OCI-LY7 (cell line): ENCODE measurements around the gene OPTC. TPM values are rescaled to one million over a fixed set of nuclear protein-coding genes. Genes with fewer than 3 reads are reported as not detected.

Source experiments
- BruUV-seq: library from RNA; stranded (reverse); fragments of 400-500 nt; replicated peaks from 2 replicates; lab custom pipeline; 2021; lab: Mats Ljungman, UMichigan
- CTCF ChIA-PET: fragments of 300-600 bp; sonication (Branson Sonifier 250); formaldehyde crosslinking; loops from one replicate; lab custom pipeline; 2022; ENCODE audit warnings: antibody characterized with exemption; ENCODE audit not compliant: unreplicated experiment; lab: Charles Lee
- POLR2A ChIA-PET: fragments of 300-600 bp; sonication (Branson Sonifier 250); formaldehyde crosslinking; loops from one replicate; lab custom pipeline; 2022; ENCODE audit warnings: antibody characterized with exemption; lab: Charles Lee
- DNase-seq: peaks from one replicate; pipeline ENCODE4 v3.0.0-alpha.2; 2015; ENCODE audit warnings: low spot score
- H2AFZ ChIP-seq: fragments of 200-600 bp; sonication (generic), shearing (Covaris generic); 2 replicates; pipeline ENCODE4 v1.6.1; 2014; ENCODE audit warnings: mild to moderate bottlenecking, antibody characterized with exemption, low read length, moderate library complexity
- H3K27ac ChIP-seq: fragments of 200-600 bp; sonication (generic); 2 replicates; pipeline ENCODE4 v1.5.1; 2014; ENCODE audit warnings: mixed run types, low read depth, mild to moderate bottlenecking, moderate library complexity, low read length, inconsistent platforms; ENCODE audit not compliant: poor library complexity, severe bottlenecking
- H3K36me3 ChIP-seq: fragments of 200-600 bp; sonication (generic); 2 replicates; pipeline ENCODE4 v1.6.1; 2014; ENCODE audit warnings: mild to moderate bottlenecking, antibody characterized with exemption, low read length, moderate library complexity, mixed read lengths; ENCODE audit not compliant: insufficient read depth
- H3K4me1 ChIP-seq: fragments of 200-600 bp; sonication (generic); 2 replicates; pipeline ENCODE4 v1.5.1; 2014; ENCODE audit warnings: mild to moderate bottlenecking, low read length; ENCODE audit not compliant: insufficient read depth, poor library complexity, severe bottlenecking
- H3K4me2 ChIP-seq: fragments of 200-600 bp; sonication (generic); 2 replicates; pipeline ENCODE4 v1.6.1; 2014; ENCODE audit warnings: mild to moderate bottlenecking, low read length
- H3K4me3 ChIP-seq: fragments of 200-600 bp; sonication (generic); 2 replicates; pipeline ENCODE4 v1.5.1; 2014; ENCODE audit warnings: mild to moderate bottlenecking, low read depth, low read length; ENCODE audit not compliant: poor library complexity, severe bottlenecking
- H3K79me2 ChIP-seq: fragments of 200-600 bp; sonication (generic); 2 replicates; pipeline ENCODE4 v1.6.1; 2016; ENCODE audit warnings: low read depth, mild to moderate bottlenecking, low read length, moderate library complexity, mixed read lengths; ENCODE audit not compliant: insufficient read depth
- H3K9me2 ChIP-seq: fragments of 200-600 bp; sonication (generic); 2 replicates; pipeline ENCODE4 v1.6.1; 2016; ENCODE audit warnings: mild to moderate bottlenecking, low read length, mixed read lengths; ENCODE audit not compliant: insufficient read depth
- H3K9me3 ChIP-seq: fragments of 200-600 bp; sonication (generic); 2 replicates; pipeline ENCODE4 v1.6.1; 2014; ENCODE audit warnings: mild to moderate bottlenecking, mixed run types, low read length, mixed read lengths
- H4K20me1 ChIP-seq: fragments of 200-600 bp; sonication (generic); 2 replicates; pipeline ENCODE4 v1.6.1; 2014; ENCODE audit warnings: mild to moderate bottlenecking, antibody characterized with exemption, low read length, moderate library complexity, mixed read lengths; ENCODE audit not compliant: insufficient read depth
- CTCF ChIP-seq: fragments of 200-600 bp; sonication (generic); conservative IDR thresholded peaks from 2 replicates; pipeline ENCODE4 v1.5.1; 2014; ENCODE audit warnings: mild to moderate bottlenecking, antibody characterized with exemption, low read length, moderate library complexity, mixed read lengths
- EZH2phosphoT487 ChIP-seq: fragments of 200-600 bp; sonication (generic); IDR thresholded peaks from 2 replicates; pipeline ENCODE4 v1.6.1; 2018; ENCODE audit warnings: low read depth, borderline replicate concordance, mild to moderate bottlenecking, mixed run types, antibody characterized with exemption, low read length, moderate library complexity, mixed read lengths
- intact Hi-C: fragments of 100-400 bp; cut with micrococcal nuclease; formaldehyde crosslinking; loops from one replicate; pipeline ENCODE4 v1.10.0; 2022; ENCODE audit not compliant: unreplicated experiment
- total RNA-seq, 2 experiments: library from RNA; depleted of rRNA in 1 of 2; stranded (reverse); fragments of >200 nt in 1 of 2; shearing (Covaris generic) in 1 of 2; gene quantifications; 2 replicates each; pipeline ENCODE4 v1.2.3, GENCODE V29; 2014 to 2022

OPTC gene
- total RNA-seq, 2 experiments from 2014 or later, result not detected

- no peaks in the 10 kb centered on the region for H3K9me2 ChIP-seq
- no peaks in the 10 kb centered on the region for H3K9me3 ChIP-seq
- ChIA-PET CTCF (no interaction called here), POLR2A (no interaction called here)
- H4K20me1 ChIP-seq, result no peaks in the 10 kb centered on the region
- no peaks in the 10 kb centered on the region for H3K79me2 ChIP-seq
- no peak overlapping the region for H2AFZ ChIP-seq
- no peak overlapping the region for H3K27ac ChIP-seq
- intact Hi-C loops, result no loop called here
- TF ChIP-seq EZH2phosphoT487 (no peak), CTCF (no peak)
- BruUV-seq, result no TSS peak
- no peak overlapping the region for H3K4me2 ChIP-seq
- no peak overlapping the region for H3K4me3 ChIP-seq
- H3K4me1 ChIP-seq, result no peaks in the 10 kb centered on the region
- no peak for DNase-seq
- H3K36me3 ChIP-seq, result no peaks in the 10 kb centered on the region
Observed at GRCh38 chr1:203511930-203512329, 18.0 kb downstream of the OPTC start.

- Histone ChIP-seq H3K4me2 (no peak overlapping the region), H3K27ac (no peak overlapping the region)
- no peak for TF ChIP-seq EZH2phosphoT487
- no peak for TF ChIP-seq CTCF
Observed at GRCh38 chr1:203512517-203512847, 18.5 kb downstream of the OPTC start.

GRCh38 chr1:203512848-203513584, 19.1 kb downstream of the OPTC start:
- BruUV-seq, result no TSS peak
- TF ChIP-seq EZH2phosphoT487 (no peak), CTCF (no peak)

More at GRCh38 chr1:203512517-203512847, 18.5 kb downstream of the OPTC start:
- ChIA-PET CTCF (no interaction called here), POLR2A (no interaction called here)
- Histone ChIP-seq H2AFZ (no peak overlapping the region), H4K20me1 (no peaks in the 10 kb centered on the region), H3K79me2 (no peaks in the 10 kb centered on the region), H3K36me3 (no peaks in the 10 kb centered on the region), H3K9me2 (no peaks in the 10 kb centered on the region), H3K9me3 (no peaks in the 10 kb centered on the region), H3K4me1 (no peaks in the 10 kb centered on the region), H3K4me3 (no peak overlapping the region)
- no peak for DNase-seq
- no TSS peak for BruUV-seq
- intact Hi-C loops, result no loop called here

More at GRCh38 chr1:203512848-203513584, 19.1 kb downstream of the OPTC start:
- Histone ChIP-seq H3K36me3 (no peaks in the 10 kb centered on the region), H3K9me3 (no peaks in the 10 kb centered on the region), H3K79me2 (no peaks in the 10 kb centered on the region), H4K20me1 (no peaks in the 10 kb centered on the region), H3K9me2 (no peaks in the 10 kb centered on the region), H3K27ac (no peak overlapping the region), H3K4me1 (no peaks in the 10 kb centered on the region), H2AFZ (no peak overlapping the region), H3K4me3 (no peak overlapping the region), H3K4me2 (no peak overlapping the region)
- intact Hi-C loops, result no loop called here
- CTCF ChIA-PET, result no interaction called here
- peak; percentile 18 for DNase-seq
- POLR2A ChIA-PET, result interaction anchor here (0.6 kb wide), 1 partner anchor 762 kb away, joined by 3 read pairs; no protein-coding TSS in a partner anchor
